PC-3 (cell line): ENCODE results near the gene ATP6AP1. TPM values are rescaled to one million over a fixed set of nuclear protein-coding genes. Genes with fewer than 3 reads are reported as not detected.

Experiments used
- ATAC-seq: fragments of 200-7000 bp; cut with Tn5 transposase; 2 replicates; pipeline ENCODE4 v1.9.1; 2020; ENCODE audit warnings: mild to moderate bottlenecking, moderate library complexity
- BruUV-seq: library from RNA; stranded (reverse); fragments of 400-500 nt; replicated peaks from 2 replicates; lab custom pipeline; 2021; lab: Mats Ljungman, UMichigan
- CTCF ChIA-PET: fragments of 300-600 bp; sonication (Branson Sonifier 250); formaldehyde crosslinking; loops from one replicate; lab custom pipeline; 2022; ENCODE audit warnings: antibody characterized with exemption; lab: Charles Lee
- POLR2A ChIA-PET: fragments of 300-600 bp; sonication (Branson Sonifier 250); formaldehyde crosslinking; loops from one replicate; lab custom pipeline; 2022; ENCODE audit warnings: antibody characterized with exemption; ENCODE audit not compliant: unreplicated experiment; lab: Charles Lee
- DNase-seq: peaks from one replicate; pipeline ENCODE4 v3.0.0-alpha.2; 2015
- H2AFZ ChIP-seq: fragments of 300-600 bp; sonication (generic); 2 replicates; pipeline ENCODE4 v1.6.0; 2016; ENCODE audit warnings: antibody characterized with exemption, low read length
- H3F3A ChIP-seq: fragments of 300-600 bp; sonication (generic); one replicate; pipeline ENCODE4 v1.6.0; 2017; ENCODE audit warnings: antibody characterized with exemption, low read length, control low read depth, mild to moderate bottlenecking; ENCODE audit not compliant: unreplicated experiment
- H3K27ac ChIP-seq: fragments of 300-600 bp; sonication (generic); 2 replicates; pipeline ENCODE4 v1.5.1; 2016; ENCODE audit warnings: mild to moderate bottlenecking, low read length
- H3K27me3 ChIP-seq: fragments of 300-600 bp; sonication (generic); 2 replicates; pipeline ENCODE4 v1.6.1; 2016; ENCODE audit warnings: low read length, mixed read lengths
- H3K36me3 ChIP-seq: fragments of 300-600 bp; sonication (generic); 2 replicates; pipeline ENCODE4 v1.6.1; 2016; ENCODE audit warnings: low read depth, mixed run types, low read length, mixed read lengths
- H3K4me1 ChIP-seq: fragments of 300-600 bp; sonication (generic); 2 replicates; pipeline ENCODE4 v1.5.1; 2016; ENCODE audit warnings: low read length; ENCODE audit not compliant: insufficient read depth
- H3K4me2 ChIP-seq: fragments of 300-600 bp; sonication (generic); 2 replicates; pipeline ENCODE4 v1.6.0; 2016; ENCODE audit warnings: low read length
- H3K4me3 ChIP-seq: fragments of 300-600 bp; sonication (generic); 2 replicates; pipeline ENCODE4 v1.5.1; 2016; ENCODE audit warnings: mild to moderate bottlenecking, low read length, mixed read lengths
- H3K79me2 ChIP-seq: fragments of 300-600 bp; sonication (generic); 2 replicates; pipeline ENCODE4 v1.6.1; 2017; ENCODE audit warnings: low read length, mixed read lengths
- H3K9ac ChIP-seq: fragments of 300-600 bp; sonication (generic); 2 replicates; pipeline ENCODE4 v1.6.0; 2016; ENCODE audit warnings: mild to moderate bottlenecking, low read length
- H3K9me2 ChIP-seq: fragments of 300-600 bp; sonication (generic); replicated peaks from 2 replicates; pipeline ENCODE4 v1.6.1; 2016; ENCODE audit warnings: mixed run types, low read length, mixed read lengths
- H3K9me3 ChIP-seq: fragments of 300-600 bp; sonication (generic); 2 replicates; pipeline ENCODE4 v1.6.1; 2016; ENCODE audit warnings: low read length, mixed read lengths
- H4K20me1 ChIP-seq: fragments of 300-600 bp; sonication (generic); 2 replicates; pipeline ENCODE4 v1.6.1; 2016; ENCODE audit warnings: low read length, mixed read lengths
- CTCF ChIP-seq: fragments of 300-600 bp; sonication (generic); conservative IDR thresholded peaks from 2 replicates; pipeline ENCODE4 v1.5.1; 2017; ENCODE audit warnings: antibody characterized with exemption, low read depth, mild to moderate bottlenecking, low read length
- EZH2 ChIP-seq: fragments of 300-600 bp; sonication (generic); IDR thresholded peaks from one replicate; pipeline ENCODE4 v1.6.1; 2017; ENCODE audit warnings: antibody characterized with exemption, mild to moderate bottlenecking, low read length; ENCODE audit not compliant: unreplicated experiment
- EZH2phosphoT487 ChIP-seq: fragments of 300-600 bp; sonication (generic); IDR thresholded peaks from 2 replicates; pipeline ENCODE4 v1.6.1; 2018; ENCODE audit warnings: mild to moderate bottlenecking, antibody characterized with exemption, low read length, borderline replicate concordance
- intact Hi-C: fragments of 100-400 bp; cut with micrococcal nuclease; formaldehyde crosslinking; loops from 2 replicates; pipeline ENCODE4 v1.9.0; 2023
- total RNA-seq: library from RNA; depleted of rRNA; stranded (reverse); fragments of >200 nt; gene quantifications from 2 replicates; pipeline ENCODE4 v1.2.3, GENCODE V29; 2014

The ATP6AP1 gene
- total RNA-seq, 1 experiment from 2014 or later, result 68.7 TPM

GRCh38 chrX:154462396-154462795, 33.9 kb downstream of the ATP6AP1 start:
- Histone ChIP-seq H2AFZ (no peak overlapping the region), H3K79me2 (peaks cover 17% of the 10 kb centered on the region), H3K27me3 (no peaks in the 10 kb centered on the region), H3F3A (no peaks in the 10 kb centered on the region), H3K4me2 (no peak overlapping the region), H3K27ac (no peak overlapping the region), H3K4me3 (no peak overlapping the region), H3K9me2 (no peaks in the 10 kb centered on the region), H3K9ac (no peak overlapping the region), H3K9me3 (no peaks in the 10 kb centered on the region), H3K4me1 (no peaks in the 10 kb centered on the region), H4K20me1 (no peaks in the 10 kb centered on the region), H3K36me3 (no peaks in the 10 kb centered on the region)
- TF ChIP-seq EZH2phosphoT487 (no peak), EZH2 (no peak), CTCF (no peak)
- POLR2A ChIA-PET, result no interaction called here
- ATAC-seq, result no peak
- BruUV-seq, result no TSS peak
- DNase-seq, result no peak
- CTCF ChIA-PET, result no interaction called here
- intact Hi-C loops, result no loop called here

- H3K9me2 ChIP-seq, result no peaks in the 10 kb centered on the region
- H3K79me2 ChIP-seq, result peaks cover 13% of the 10 kb centered on the region
- no peaks in the 10 kb centered on the region for H3K27me3 ChIP-seq
- H4K20me1 ChIP-seq, result no peaks in the 10 kb centered on the region
- H3F3A ChIP-seq, result no peaks in the 10 kb centered on the region
- H3K9me3 ChIP-seq, result no peaks in the 10 kb centered on the region
- intact Hi-C loops, result no loop called here
- TF ChIP-seq EZH2, result no peak
- TF ChIP-seq EZH2phosphoT487, result no peak
- no peak for TF ChIP-seq CTCF
- CTCF ChIA-PET, result no interaction called here
- no peak overlapping the region for H3K4me3 ChIP-seq
- POLR2A ChIA-PET, result no interaction called here
- H3K27ac ChIP-seq, result no peak overlapping the region
- no peak overlapping the region for H2AFZ ChIP-seq
- DNase-seq, result no peak
- no peak for ATAC-seq
- no TSS peak for BruUV-seq
- no peak overlapping the region for H3K9ac ChIP-seq
- H3K4me2 ChIP-seq, result no peak overlapping the region
- no peaks in the 10 kb centered on the region for H3K4me1 ChIP-seq
- no peaks in the 10 kb centered on the region; the same call in 1 of the 2 replicates for H3K36me3 ChIP-seq
Observed at GRCh38 chrX:154463611-154464220, 35.2 kb downstream of the ATP6AP1 start.

GRCh38 chrX:154464806-154465365, 36.4 kb downstream of the ATP6AP1 start:
- Histone ChIP-seq H3K79me2 (peaks cover 2% of the 10 kb centered on the region), H3K27ac (no peak overlapping the region), H3K27me3 (no peaks in the 10 kb centered on the region), H3K4me2 (no peak overlapping the region), H3K9me2 (no peaks in the 10 kb centered on the region), H4K20me1 (no peaks in the 10 kb centered on the region), H3K4me3 (no peak overlapping the region), H3K9me3 (no peaks in the 10 kb centered on the region), H2AFZ (no peak overlapping the region), H3K4me1 (no peaks in the 10 kb centered on the region), H3K9ac (no peak overlapping the region), H3F3A (no peaks in the 10 kb centered on the region), H3K36me3 (no peaks in the 10 kb centered on the region; the same call in 1 of the 2 replicates)
- no TSS peak for BruUV-seq
- TF ChIP-seq CTCF, result no peak
- TF ChIP-seq EZH2, result no peak
- no peak for TF ChIP-seq EZH2phosphoT487
- intact Hi-C loops, result no loop called here
- POLR2A ChIA-PET, result no interaction called here
- CTCF ChIA-PET, result no interaction called here
- ATAC-seq (no peak), DNase-seq (no peak)
